Epithelial cell of esophagus (primary cell): Measurements from ENCODE around the gene PRDX3.
A peak's percentile ranks its signal among the peaks of the same experiment; 100 is the strongest.
"Not testable (repeated sequence)": the region's sequence is repeated elsewhere in the genome, so short reads cannot be mapped to it uniquely, and the experiment has no call there.

Experiments used
- DNase-seq: peaks from one replicate; pipeline ENCODE4 v3.0.0; 2010; ENCODE audit warnings: low read depth
- H3K4me3 ChIP-seq: 2 replicates; pipeline ENCODE4 v1.5.1; 2011; ENCODE audit warnings: mild to moderate bottlenecking, low read length, control low read depth
- CTCF ChIP-seq: IDR thresholded peaks from 2 replicates; pipeline ENCODE4 v1.5.1; 2011; ENCODE audit warnings: low read depth, mild to moderate bottlenecking, low read length, control low read depth, inconsistent platforms; ENCODE audit not compliant: insufficient read depth; ENCODE audit errors: missing control alignments

PRDX3 gene

GRCh38 chr10:119139464-119140067 lies 39.0 kb downstream of the PRDX3 start:
- peak; percentile 70 for TF ChIP-seq CTCF

GRCh38 chr10:119138346-119139306 lies 40.0 kb downstream of the PRDX3 start:
- no peak overlapping the region for H3K4me3 ChIP-seq
- no peak for DNase-seq
- TF ChIP-seq CTCF: no peak

More at GRCh38 chr10:119139464-119140067, 39.0 kb downstream of the PRDX3 start:
- DNase-seq: peak; percentile 56
- H3K4me3 ChIP-seq: no peak overlapping the region

- DNase-seq, H3K4me3 ChIP-seq: not testable (repeated sequence)
Observed at GRCh38 chr10:119137878-119138277, 40.7 kb downstream of the PRDX3 start.

- DNase-seq: no peak
- no peak for TF ChIP-seq CTCF
- no peak overlapping the region for H3K4me3 ChIP-seq
Observed at GRCh38 chr10:119136084-119136483, 42.5 kb downstream of the PRDX3 start.

GRCh38 chr10:119135513-119135881 lies 43.1 kb downstream of the PRDX3 start:
- no peak for TF ChIP-seq CTCF
- no peak for DNase-seq
- H3K4me3 ChIP-seq: no peak overlapping the region

- H3K4me3 ChIP-seq: no peak overlapping the region
- TF ChIP-seq CTCF: no peak
- DNase-seq: no peak
Observed at GRCh38 chr10:119133949-119134348, 44.7 kb downstream of the PRDX3 start.

- no peak for DNase-seq
- no peak for TF ChIP-seq CTCF
- no peak overlapping the region for H3K4me3 ChIP-seq
Observed at GRCh38 chr10:119132521-119133345, 45.9 kb downstream of the PRDX3 start.
